Suprapubic skin (tissue), 3 donors: Measurements from ENCODE around the gene PLBD2.

ENCODE experiments used
- CTCF ChIP-seq, 2 donors: fragments of 200-600 bp in 1 of 2; fragments of 450-650 bp in 1 of 2; sonication (generic) in 1 of 2; IDR thresholded peaks; one replicate each; pipeline ENCODE4 v1.5.1; 2016 to 2019; ENCODE audit warnings: antibody characterized with exemption in 2 of 2, mild to moderate bottlenecking in 1 of 2, moderate library complexity in 1 of 2
- EP300 ChIP-seq: sonication (generic); formaldehyde crosslinking; IDR thresholded peaks from one replicate; pipeline ENCODE4 v1.6.1; 2017; ENCODE audit warnings: antibody characterized with exemption
- POLR2A ChIP-seq, 2 donors: fragments of 450-650 bp; IDR thresholded peaks; one replicate each; pipeline ENCODE4 v1.6.1; 2017; ENCODE audit warnings: antibody characterized with exemption in 2 of 2, mild to moderate bottlenecking in 2 of 2, moderate library complexity in 2 of 2

- no peak for TF ChIP-seq POLR2A (IDR thresholded peaks at IDR 0.05)
- no peak for TF ChIP-seq CTCF (IDR thresholded peaks at IDR 0.05)
- TF ChIP-seq EP300, result no peak
Observed at GRCh38 chr12:113347892-113348291, 10.5 kb upstream of the PLBD2 start.
